ENCODE measurements around the gene SGSM1.

Gene SGSM1

DNA sequence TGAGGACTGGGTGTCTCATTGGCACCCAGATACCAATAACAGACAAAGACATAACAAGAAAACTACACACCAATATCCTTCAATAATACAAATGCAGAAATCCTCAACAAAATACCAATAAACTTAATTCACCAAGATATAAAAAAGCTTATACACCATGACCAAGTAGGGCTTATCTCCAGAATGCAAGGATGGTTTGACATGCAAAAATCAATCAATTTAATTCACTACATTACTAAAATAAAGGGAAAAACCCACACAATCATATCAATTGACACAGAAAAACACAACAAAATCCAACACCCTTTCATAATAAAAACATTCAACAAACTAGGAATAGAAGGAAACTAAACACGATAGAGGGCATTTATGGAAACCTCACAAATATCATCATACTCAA, 99.9 kb downstream of the SGSM1 start:
- TF ChIP-seq SIN3A (IDR thresholded peaks at IDR 0.05; ENCODE audit: borderline replicate concordance, insufficient read depth, low read length): no peak
- TF ChIP-seq POLR2AphosphoS5 (IDR thresholded peaks at IDR 0.05; ENCODE audit: low read depth, low read length): no peak

DNA sequence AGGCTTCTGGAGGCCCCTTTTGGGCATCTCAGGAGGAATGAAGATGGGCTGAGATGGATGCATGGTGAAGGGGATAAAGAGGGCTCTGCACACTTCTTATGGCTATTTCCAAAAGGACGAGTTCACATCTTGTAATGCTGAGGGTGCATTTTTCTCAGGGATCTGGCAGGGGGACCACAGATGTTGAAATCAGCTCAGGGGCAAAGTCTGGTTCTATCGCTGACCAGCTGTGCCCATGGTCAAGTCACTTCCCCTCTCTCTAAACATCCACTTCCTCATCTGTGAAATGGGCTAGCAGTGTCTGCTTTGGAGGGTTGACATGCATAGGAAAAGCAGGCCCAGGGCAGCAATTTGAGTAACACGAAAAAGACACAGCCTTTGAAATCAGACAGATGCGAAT, 114.0 kb downstream of the SGSM1 start:
- TF ChIP-seq TAF1 (IDR thresholded peaks at IDR 0.05; ENCODE audit: borderline replicate concordance, insufficient read depth, low read length) (no peak), SIN3A (IDR thresholded peaks at IDR 0.05; ENCODE audit: borderline replicate concordance, insufficient read depth, low read length) (no peak), FOXP2 (optimal IDR thresholded peaks at IDR 0.05; ENCODE audit: borderline replicate concordance, extremely low read depth, extremely low read length, insufficient read depth) (no peak), POLR2AphosphoS5 (IDR thresholded peaks at IDR 0.05; ENCODE audit: low read depth, low read length) (no peak)
- TF ChIP-seq, protein P1, sequence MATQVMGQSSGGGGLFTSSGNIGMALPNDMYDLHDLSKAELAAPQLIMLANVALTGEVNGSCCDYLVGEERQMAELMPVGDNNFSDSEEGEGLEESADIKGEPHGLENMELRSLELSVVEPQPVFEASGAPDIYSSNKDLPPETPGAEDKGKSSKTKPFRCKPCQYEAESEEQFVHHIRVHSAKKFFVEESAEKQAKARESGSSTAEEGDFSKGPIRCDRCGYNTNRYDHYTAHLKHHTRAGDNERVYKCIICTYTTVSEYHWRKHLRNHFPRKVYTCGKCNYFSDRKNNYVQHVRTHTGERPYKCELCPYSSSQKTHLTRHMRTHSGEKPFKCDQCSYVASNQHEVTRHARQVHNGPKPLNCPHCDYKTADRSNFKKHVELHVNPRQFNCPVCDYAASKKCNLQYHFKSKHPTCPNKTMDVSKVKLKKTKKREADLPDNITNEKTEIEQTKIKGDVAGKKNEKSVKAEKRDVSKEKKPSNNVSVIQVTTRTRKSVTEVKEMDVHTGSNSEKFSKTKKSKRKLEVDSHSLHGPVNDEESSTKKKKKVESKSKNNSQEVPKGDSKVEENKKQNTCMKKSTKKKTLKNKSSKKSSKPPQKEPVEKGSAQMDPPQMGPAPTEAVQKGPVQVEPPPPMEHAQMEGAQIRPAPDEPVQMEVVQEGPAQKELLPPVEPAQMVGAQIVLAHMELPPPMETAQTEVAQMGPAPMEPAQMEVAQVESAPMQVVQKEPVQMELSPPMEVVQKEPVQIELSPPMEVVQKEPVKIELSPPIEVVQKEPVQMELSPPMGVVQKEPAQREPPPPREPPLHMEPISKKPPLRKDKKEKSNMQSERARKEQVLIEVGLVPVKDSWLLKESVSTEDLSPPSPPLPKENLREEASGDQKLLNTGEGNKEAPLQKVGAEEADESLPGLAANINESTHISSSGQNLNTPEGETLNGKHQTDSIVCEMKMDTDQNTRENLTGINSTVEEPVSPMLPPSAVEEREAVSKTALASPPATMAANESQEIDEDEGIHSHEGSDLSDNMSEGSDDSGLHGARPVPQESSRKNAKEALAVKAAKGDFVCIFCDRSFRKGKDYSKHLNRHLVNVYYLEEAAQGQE (IDR thresholded peaks at IDR 0.05; ENCODE audit: insufficient read depth in 1 of 2, low read depth in 2 of 2, low read length in 2 of 2): no peak

DNA sequence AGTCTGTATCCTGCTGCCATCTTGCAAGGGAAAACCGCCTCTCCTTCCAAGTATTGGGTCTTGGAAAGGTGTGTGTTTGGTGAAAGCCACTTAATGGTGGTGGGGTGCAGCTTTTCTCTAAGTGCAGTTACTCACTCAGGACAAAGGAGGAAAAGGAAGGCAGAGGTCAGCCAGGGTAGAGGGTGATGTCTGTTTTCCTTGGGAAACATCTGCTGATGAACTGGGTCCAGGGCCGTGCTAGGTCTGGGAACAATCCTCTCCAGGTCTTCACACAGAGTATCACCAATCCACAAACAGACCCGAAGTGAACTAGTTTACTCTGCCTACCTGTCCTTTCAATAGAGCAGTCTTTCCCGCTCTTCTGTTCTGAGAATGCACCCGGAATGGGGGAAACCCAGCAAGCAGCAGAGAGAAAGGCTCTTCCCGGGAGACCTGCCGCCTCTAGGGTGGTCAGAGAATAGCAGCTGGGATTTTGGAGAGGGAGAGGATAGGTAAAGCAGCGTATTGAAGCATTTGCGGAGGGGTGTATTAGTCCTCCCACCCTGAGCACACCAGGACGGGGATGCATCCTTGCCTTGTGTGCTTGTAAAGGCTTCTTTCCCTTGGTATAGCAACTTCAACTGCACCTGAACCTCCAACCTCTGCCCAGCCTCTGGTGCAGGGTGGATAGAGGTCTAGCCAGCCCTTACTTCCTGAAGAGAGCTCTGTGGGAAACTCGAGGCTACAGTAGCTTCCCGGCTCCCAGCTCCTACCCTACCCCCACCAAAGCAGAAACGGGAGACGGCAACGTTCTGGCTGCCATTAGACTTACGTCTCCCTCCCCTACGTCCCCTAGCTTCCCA, 119.8 kb downstream of the SGSM1 start:
- TF ChIP-seq FOXP2 (optimal IDR thresholded peaks at IDR 0.05; ENCODE audit: borderline replicate concordance, extremely low read depth, extremely low read length, insufficient read depth) (no peak), SIN3A (IDR thresholded peaks at IDR 0.05; ENCODE audit: borderline replicate concordance, insufficient read depth, low read length) (no peak)

DNA sequence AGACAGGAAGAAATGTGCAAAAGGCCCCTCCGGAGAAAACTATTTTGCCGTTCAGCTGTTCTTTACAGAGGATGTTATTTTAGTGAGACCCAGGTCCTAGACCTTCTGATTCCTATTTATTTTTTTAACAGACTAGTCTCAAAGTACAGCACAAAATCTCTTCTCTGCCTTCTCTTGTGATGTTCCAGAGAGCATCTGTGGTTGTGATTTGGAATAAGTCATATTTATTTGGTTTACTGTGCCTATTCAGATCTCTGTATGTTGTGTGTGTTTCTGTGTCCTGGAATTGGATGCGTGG, 120.4 kb downstream of the SGSM1 start:
- TF ChIP-seq FOXP2 (optimal IDR thresholded peaks at IDR 0.05; ENCODE audit: borderline replicate concordance, extremely low read depth, extremely low read length, insufficient read depth) (no peak), POLR2AphosphoS5 (IDR thresholded peaks at IDR 0.05; ENCODE audit: low read depth, low read length) (no peak), SIN3A (IDR thresholded peaks at IDR 0.05; ENCODE audit: borderline replicate concordance, insufficient read depth, low read length) (no peak), TAF1 (IDR thresholded peaks at IDR 0.05; ENCODE audit: borderline replicate concordance, insufficient read depth, low read length) (no peak)
- TF ChIP-seq, protein P1 (IDR thresholded peaks at IDR 0.05; ENCODE audit: insufficient read depth in 1 of 2, low read depth in 2 of 2, low read length in 2 of 2): no peak

DNA sequence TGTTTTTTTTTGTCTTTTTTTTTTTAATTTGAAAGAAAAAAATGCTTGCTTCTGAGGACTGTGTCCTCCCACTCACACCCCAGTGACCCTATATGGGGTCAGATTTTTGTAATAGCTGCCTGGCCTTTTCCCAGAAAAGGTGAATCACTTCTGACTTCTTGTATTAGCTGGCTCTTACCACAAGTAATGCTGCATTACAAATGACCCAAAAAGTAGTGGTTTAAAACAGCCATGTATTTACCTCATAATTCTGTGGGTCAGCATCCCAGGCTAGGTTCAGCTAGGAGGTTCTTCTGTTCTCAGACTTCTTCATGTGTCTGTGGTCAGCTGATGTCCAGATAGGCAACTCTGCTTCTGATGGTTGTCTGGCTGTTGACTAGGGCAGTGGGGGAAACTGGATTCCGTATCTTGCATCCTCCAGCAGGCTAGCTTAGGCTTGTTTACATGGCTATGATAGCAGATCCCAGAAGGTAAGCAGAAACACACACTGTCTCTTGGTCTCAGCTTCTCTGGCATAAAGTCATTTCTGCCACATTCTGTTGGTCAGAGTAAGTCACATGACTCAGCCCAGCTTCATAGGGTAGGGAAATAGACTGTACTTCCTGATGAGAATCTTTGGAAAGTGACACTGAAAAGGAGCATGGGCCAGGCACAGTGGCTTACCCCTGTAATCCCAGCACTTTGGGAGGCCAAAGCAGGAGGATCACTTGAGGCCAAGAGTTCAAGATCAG, 121.0 kb downstream of the SGSM1 start:
- TF ChIP-seq TAF1 (IDR thresholded peaks at IDR 0.05; ENCODE audit: borderline replicate concordance, insufficient read depth, low read length) (no peak), FOXP2 (optimal IDR thresholded peaks at IDR 0.05; ENCODE audit: borderline replicate concordance, extremely low read depth, extremely low read length, insufficient read depth) (no peak), POLR2AphosphoS5 (IDR thresholded peaks at IDR 0.05; ENCODE audit: low read depth, low read length) (no peak), SIN3A (IDR thresholded peaks at IDR 0.05; ENCODE audit: borderline replicate concordance, insufficient read depth, low read length) (no peak)
- TF ChIP-seq, protein P1 (IDR thresholded peaks at IDR 0.05; ENCODE audit: insufficient read depth in 1 of 2, low read depth in 2 of 2, low read length in 2 of 2): no peak

DNA sequence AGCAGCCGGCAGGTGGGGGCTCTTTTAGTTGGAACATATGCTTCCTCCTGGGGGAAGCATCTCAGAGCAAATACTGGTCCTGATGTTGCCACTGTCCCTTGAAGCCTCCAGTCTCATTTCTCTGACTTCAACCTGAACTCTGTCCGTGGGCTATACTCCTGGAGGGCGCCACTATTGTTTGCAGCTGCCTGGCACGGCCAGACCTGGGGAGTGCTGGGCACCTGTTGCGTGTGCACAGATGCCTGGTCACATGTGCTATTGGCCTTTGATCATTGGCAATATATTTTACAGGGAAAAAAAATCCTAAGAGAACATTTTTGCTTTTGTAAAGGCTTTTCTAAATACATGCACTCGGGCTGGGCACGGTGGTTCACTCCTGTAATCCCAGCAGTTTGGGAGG, 122.3 kb downstream of the SGSM1 start:
- TF ChIP-seq SIN3A (IDR thresholded peaks at IDR 0.05; ENCODE audit: borderline replicate concordance, insufficient read depth, low read length) (no peak), TAF1 (IDR thresholded peaks at IDR 0.05; ENCODE audit: borderline replicate concordance, insufficient read depth, low read length) (no peak), FOXP2 (optimal IDR thresholded peaks at IDR 0.05; ENCODE audit: borderline replicate concordance, extremely low read depth, extremely low read length, insufficient read depth) (no peak), POLR2AphosphoS5 (IDR thresholded peaks at IDR 0.05; ENCODE audit: low read depth, low read length) (no peak)
- TF ChIP-seq, protein P1 (IDR thresholded peaks at IDR 0.05; ENCODE audit: insufficient read depth in 1 of 2, low read depth in 2 of 2, low read length in 2 of 2): no peak

All from PFSK-1 (cell line).